Transverse colon (tissue), 3 donors: ENCODE results near the gene SPATA31D3.

Experiments used
- POLR2A ChIP-seq: fragments of 450-650 bp; IDR thresholded peaks from one replicate; pipeline ENCODE4 v1.6.1; 2016; ENCODE audit warnings: antibody characterized with exemption, mild to moderate bottlenecking, moderate library complexity
- TF ChIP-seq, protein P1 (sequence below), 5 experiments: fragments of 200-600 bp in 3 of 5; fragments of 450-650 bp in 2 of 5; sonication (generic) in 3 of 5; IDR thresholded peaks; 1 replicate in 2 of 5; 2 replicates in 3 of 5; pipeline ENCODE4 v1.5.1; 2016 to 2017; ENCODE audit warnings: antibody characterized with exemption in 5 of 5, inconsistent platforms in 3 of 5, mild to moderate bottlenecking in 2 of 5, moderate library complexity in 1 of 5

GRCh38 chr9:81902196-81902595 is 41.1 kb upstream of the SPATA31D3 start:
- TF ChIP-seq, protein P1, sequence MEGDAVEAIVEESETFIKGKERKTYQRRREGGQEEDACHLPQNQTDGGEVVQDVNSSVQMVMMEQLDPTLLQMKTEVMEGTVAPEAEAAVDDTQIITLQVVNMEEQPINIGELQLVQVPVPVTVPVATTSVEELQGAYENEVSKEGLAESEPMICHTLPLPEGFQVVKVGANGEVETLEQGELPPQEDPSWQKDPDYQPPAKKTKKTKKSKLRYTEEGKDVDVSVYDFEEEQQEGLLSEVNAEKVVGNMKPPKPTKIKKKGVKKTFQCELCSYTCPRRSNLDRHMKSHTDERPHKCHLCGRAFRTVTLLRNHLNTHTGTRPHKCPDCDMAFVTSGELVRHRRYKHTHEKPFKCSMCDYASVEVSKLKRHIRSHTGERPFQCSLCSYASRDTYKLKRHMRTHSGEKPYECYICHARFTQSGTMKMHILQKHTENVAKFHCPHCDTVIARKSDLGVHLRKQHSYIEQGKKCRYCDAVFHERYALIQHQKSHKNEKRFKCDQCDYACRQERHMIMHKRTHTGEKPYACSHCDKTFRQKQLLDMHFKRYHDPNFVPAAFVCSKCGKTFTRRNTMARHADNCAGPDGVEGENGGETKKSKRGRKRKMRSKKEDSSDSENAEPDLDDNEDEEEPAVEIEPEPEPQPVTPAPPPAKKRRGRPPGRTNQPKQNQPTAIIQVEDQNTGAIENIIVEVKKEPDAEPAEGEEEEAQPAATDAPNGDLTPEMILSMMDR (IDR thresholded peaks at IDR 0.05), result no peak
- TF ChIP-seq POLR2A, result no peak
